HG03469 (cell line): Measurements from ENCODE around the gene ROM1.
"Not testable (repeated sequence)": the region's sequence is repeated elsewhere in the genome, so short reads cannot be mapped to it uniquely, and the experiment has no call there.

Source experiments
- ATAC-seq: cut with Tn5 transposase; IDR thresholded peaks from one replicate; pipeline ENCODE4 v1.9.1; 2021; ENCODE audit warnings: mild to moderate bottlenecking, moderate library complexity, moderate number of reproducible peaks; ENCODE audit not compliant: unreplicated experiment

The ROM1 gene

DNA sequence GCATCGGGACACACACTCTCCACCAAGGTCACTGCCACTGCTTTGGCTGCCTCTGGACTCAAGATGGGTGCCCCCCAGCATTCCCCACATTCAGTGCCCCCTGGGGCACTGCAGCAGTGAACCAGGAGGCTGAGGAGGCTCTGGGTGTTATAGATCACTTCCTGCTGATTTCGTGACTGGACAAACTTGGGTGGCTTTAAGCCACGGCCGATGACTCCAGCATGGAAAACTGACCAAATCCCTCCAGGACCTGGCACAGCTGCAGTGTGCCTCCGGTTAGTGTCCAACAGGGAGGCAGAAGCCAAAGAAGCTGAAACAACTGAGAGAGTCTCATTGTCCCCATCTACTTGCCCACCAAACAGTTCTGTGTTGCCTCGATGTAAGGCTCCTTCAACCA lies 34.5 kb downstream of the ROM1 start:
- ATAC-seq, result no peak

DNA sequence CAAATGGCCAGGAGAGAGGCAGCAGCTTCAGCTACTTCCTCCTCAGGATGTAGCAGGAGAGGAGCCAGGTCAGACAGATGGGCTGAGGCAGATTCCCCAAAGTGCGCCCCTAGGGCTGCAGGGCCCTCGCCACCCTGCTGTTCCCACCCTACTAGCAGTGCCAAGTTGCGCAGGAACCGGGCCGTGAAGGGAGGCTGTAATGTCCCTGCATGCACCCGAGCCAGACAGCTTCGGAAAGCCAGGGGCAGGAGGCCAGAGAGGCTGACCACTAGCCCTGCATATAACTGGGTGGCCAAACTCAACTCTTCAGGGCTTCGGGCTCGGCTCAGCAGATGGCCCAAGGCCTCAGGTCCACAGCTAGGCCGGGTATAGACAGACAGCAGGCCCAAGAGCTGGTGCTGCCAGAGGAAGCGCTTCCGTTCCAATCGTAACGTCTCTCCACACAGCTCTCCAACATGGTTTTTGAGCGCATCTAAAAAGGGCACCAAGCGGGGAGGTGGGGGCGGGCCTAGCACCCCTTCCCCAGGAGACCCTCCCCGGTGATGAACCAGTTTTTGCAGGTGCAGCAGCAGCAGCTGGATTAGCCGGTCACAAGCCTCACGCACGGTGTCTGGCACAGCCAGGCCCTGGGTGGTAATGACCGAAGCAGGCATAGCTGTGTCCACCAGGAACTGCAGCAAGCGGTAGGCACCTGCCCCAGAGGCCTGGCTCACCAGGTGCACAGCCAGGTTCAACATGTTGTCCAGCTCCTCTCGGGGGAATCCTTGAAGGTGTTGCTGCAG lies 35.3 kb downstream of the ROM1 start:
- ATAC-seq, result no peak

GRCh38 chr11:62648967-62649364 lies 35.9 kb downstream of the ROM1 start:
- no peak for ATAC-seq

DNA sequence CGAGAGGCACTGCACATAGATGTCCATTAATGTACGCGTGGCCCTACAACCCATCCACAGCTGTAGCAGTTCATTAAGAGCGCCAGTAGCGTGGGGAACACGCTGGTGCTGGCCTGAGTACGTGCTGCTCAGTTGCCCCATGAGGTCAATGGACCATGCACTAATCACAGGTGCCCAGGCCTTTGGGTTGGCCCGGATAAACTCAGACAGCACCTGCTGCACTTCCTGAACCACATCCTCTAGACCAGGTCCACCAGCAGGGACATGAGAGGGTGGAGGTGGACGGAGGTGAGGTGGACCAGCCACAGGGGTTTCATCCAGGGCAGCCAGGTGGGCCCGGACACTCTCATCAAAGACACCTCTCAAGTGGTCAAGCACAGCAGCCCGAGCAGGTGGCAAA lies 36.4 kb downstream of the ROM1 start:
- no peak for ATAC-seq

DNA sequence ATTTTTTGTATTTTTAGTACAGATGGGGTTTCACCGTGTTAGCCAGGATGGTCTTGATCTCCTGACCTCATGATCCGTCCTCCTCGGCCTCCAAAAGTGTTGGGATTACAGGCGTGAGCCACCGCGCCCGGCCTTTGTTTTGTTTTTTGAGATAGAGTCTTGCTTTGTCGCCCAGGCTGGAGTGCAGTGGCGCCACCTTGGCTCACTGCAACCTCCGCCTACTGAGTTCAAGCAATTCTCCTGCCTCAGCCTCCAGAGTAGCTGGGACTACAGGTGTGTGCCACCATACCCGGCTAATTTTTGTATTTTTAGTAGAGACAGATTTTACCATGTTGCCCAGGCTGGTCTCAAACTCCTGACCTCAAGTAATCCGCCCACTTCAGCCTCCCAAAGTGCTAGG lies 37.2 kb downstream of the ROM1 start:
- not testable (repeated sequence) for ATAC-seq

GRCh38 chr11:62652161-62653006 lies 39.3 kb downstream of the ROM1 start:
- ATAC-seq, result no peak

DNA sequence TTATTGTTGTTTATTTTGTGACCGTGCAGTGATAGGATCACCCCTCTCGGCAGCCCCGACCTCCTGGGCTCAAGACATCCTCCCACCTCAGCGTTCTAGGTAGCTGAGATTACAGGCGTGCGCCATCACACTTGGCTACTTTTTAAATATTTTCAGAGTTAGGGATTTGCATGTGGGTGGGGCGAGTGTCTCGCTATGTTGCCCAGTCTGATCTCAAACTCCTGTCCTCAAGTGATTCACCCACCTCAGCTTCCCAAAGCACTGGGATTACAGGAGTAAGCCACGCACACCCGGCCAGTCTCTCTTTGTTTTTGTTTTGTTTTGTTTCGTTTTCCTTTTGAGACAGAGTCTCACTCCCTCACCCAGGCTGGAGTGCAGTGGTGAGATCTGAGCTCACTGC lies 41.2 kb downstream of the ROM1 start:
- no peak for ATAC-seq

DNA sequence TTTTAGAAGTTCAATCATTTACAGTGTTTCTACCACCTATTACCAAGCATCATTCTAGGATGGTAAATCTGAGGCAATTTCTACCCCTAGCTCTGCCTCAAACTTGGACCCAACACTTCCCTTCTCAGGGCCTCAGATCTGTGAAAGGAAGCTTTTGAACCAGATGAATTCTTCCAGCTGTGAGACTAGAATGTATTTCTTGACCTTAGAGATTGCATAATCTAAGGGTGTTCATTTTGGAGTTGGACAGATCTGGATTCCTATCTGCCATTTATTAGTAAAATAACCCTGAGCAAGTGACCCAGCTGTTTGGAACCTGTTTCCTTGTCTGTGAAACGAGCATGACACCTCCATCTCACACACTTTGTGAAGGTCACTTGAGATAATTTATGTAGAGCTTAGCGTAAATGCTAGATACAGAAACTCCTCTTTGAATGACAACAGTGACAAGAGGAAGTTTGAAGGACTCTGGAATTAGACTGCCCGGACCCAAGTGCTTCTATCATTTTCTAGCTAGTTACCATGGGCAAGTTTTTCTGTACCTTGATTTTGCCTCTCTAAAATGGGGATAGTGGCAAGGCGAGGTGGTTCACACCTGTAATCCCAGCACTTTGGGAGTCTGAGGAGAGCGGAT lies 43.9 kb downstream of the ROM1 start:
- ATAC-seq, result no peak

GRCh38 chr11:62664405-62665074 lies 51.5 kb downstream of the ROM1 start:
- ATAC-seq, result no peak
